IMR-90 (cell line): ENCODE measurements around the gene ABHD12.

Source experiments
- BHLHE40 ChIP-seq: fragments of 150-350 bp; IDR thresholded peaks from 2 replicates; pipeline ENCODE4 v1.6.1; 2016; ENCODE audit warnings: mild to moderate bottlenecking, low read depth, low read length
- CTCF ChIP-seq: conservative IDR thresholded peaks from 2 replicates; pipeline ENCODE4 v1.5.1; 2012; ENCODE audit warnings: mild to moderate bottlenecking, low read depth, low read length, improper control_type of control experiment
- SMC3 ChIP-seq: fragments of 150-350 bp; IDR thresholded peaks from 2 replicates; pipeline ENCODE4 v1.6.1; 2016; ENCODE audit warnings: low read depth, mild to moderate bottlenecking, antibody characterized with exemption, low read length, moderate library complexity

GRCh38 chr20:25316506-25317190, 74.0 kb downstream of the ABHD12 start:
- TF ChIP-seq CTCF = no peak
- TF ChIP-seq SMC3 = no peak
- no peak for TF ChIP-seq BHLHE40
